GM04503 (cell line): ENCODE measurements around the gene KIF5B.
A peak's percentile ranks its signal among the peaks of the same experiment; 100 is the strongest.

ENCODE experiments used
- DNase-seq: peaks from one replicate; pipeline ENCODE4 v3.0.0-alpha.2; 2012; ENCODE audit warnings: low read depth

KIF5B gene

DNA sequence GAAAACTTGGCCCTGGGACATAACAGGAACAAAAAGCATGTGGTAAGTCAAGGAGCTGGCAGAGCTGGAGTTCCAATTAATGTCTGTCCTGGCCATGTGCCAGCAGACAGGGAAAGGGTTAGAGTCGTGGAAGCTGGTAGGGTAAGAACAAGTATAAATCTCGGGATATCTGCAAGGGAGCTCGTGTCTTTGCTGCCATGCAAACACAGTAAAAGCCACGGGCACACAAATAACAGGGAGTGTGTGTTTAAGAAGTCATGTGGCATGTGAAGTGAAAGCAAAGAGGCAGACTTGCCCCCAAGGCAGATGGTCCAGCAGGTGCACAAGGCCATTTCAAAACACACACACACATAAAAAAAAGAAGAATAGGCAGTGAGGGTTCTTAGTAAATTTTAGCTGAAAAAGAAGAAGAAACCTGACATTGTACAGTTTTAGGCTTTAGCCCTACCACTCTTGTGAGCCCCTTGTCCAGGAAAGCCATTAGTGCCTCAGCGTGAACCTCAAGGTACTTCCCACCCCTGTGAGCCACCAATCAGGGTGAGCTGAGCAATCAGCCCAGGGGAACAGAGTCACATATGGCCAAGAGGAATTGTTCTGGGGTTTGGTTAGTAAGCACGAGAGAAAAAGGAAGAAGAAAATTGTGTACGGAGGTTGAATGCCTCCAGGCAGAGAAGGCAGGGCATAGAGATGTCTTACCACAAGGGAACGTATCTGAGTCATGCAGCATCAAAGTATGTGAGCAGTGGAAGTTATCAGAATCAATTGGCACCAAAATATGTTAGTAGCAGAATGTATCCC is 94.7 kb downstream of the KIF5B start:
- DNase-seq: peak; percentile 68

DNA sequence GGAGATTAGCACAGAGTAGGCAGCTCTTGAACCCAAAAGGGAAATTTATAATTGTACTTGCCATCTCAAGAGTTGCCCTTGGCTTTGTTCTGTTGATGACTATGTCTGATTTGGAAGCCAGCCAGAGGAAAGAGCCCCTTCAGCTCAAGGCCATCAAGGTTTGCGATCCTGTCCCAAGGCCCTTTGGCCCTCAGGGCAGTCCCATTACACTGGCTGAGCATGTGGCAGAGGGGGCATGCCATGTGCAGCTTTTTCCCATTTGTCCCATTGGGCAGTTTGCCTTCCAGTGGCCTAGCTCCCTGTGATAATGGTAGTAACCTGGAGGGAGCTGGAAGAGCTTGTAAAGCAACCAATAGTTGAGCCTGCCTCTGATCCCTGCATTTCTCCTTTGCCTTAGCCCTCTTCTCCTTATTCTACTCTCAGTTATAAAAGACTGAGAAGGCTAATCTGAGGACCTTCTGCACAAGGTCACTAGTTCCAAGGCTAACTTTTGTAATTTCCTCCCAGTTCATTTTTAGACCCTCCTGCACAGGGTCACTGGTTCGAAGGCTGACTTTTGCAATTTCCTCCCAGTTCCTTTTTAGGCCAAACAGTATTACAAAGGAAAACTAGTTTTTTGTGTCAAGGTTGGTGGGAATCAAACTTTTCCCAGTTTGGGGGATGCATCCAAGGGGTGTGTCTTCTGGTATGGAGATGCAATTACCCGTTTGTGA is 96.6 kb downstream of the KIF5B start:
- no peak for DNase-seq
